Panc1 (cell line): ENCODE data around the gene ARRDC4. TPM values are rescaled to one million over a fixed set of nuclear protein-coding genes. Genes with fewer than 3 reads are reported as not detected.

Experiments
- ATAC-seq: fragments of 200-7000 bp; cut with Tn5 transposase; 2 replicates; pipeline ENCODE4 v1.9.1; 2020; ENCODE audit warnings: mild to moderate bottlenecking, moderate library complexity
- BruUV-seq: library from RNA; stranded (reverse); fragments of 400-500 nt; replicated peaks from 2 replicates; lab custom pipeline; 2021; lab: Mats Ljungman, UMichigan
- CTCF ChIA-PET: fragments of 300-600 bp; sonication (Branson Sonifier 250); formaldehyde crosslinking; loops from one replicate; lab custom pipeline; 2022; ENCODE audit warnings: antibody characterized with exemption; lab: Charles Lee
- POLR2A ChIA-PET: fragments of 300-600 bp; sonication (Branson Sonifier 250); formaldehyde crosslinking; loops from one replicate; lab custom pipeline; 2022; ENCODE audit warnings: antibody characterized with exemption; lab: Charles Lee
- DNase-seq: peaks from one replicate; pipeline ENCODE4 v3.0.0-alpha.2; 2010; ENCODE audit warnings: low read depth, low spot score
- H3K27ac ChIP-seq: 2 replicates; pipeline ENCODE4 v1.5.1; 2011; ENCODE audit warnings: mild to moderate bottlenecking, low read length, inconsistent platforms
- H3K27me3 ChIP-seq: fragments of 200-500 bp; sonication (Bioruptor generic); 2 replicates; pipeline ENCODE4 v1.6.0; 2014; ENCODE audit warnings: low read length, inconsistent platforms; ENCODE audit not compliant: control insufficient read depth, insufficient read depth
- H3K36me3 ChIP-seq: fragments of 200-500 bp; sonication (Bioruptor generic); 2 replicates; pipeline ENCODE4 v1.5.1; 2014; ENCODE audit warnings: inconsistent platforms, mild to moderate bottlenecking, low read length, moderate library complexity; ENCODE audit not compliant: control insufficient read depth, insufficient read depth
- H3K4me1 ChIP-seq: 2 replicates; pipeline ENCODE4 v1.5.1; 2011; ENCODE audit warnings: inconsistent platforms, mild to moderate bottlenecking, low read length, moderate library complexity; ENCODE audit not compliant: control insufficient read depth, insufficient read depth
- H3K4me3 ChIP-seq, 2 experiments: 2 replicates each; pipeline ENCODE4 v1.5.1; 2011 to 2012; ENCODE audit warnings: low read depth in 2 of 2, low read length in 2 of 2, mild to moderate bottlenecking in 2 of 2, inconsistent platforms in 1 of 2, moderate library complexity in 1 of 2
- H3K9me3 ChIP-seq: fragments of 200-500 bp; sonication (Bioruptor generic); 2 replicates; pipeline ENCODE4 v1.5.1; 2014; ENCODE audit warnings: low read depth, mild to moderate bottlenecking, inconsistent platforms, low read length, moderate library complexity; ENCODE audit not compliant: control insufficient read depth, insufficient read depth
- CTCF ChIP-seq: fragments of 450-650 bp; IDR thresholded peaks from 2 replicates; pipeline ENCODE4 v1.5.1; 2017; ENCODE audit warnings: mild to moderate bottlenecking
- POLR2AphosphoS5 ChIP-seq: IDR thresholded peaks from 2 replicates; pipeline ENCODE4 v1.6.1; 2012; ENCODE audit warnings: mild to moderate bottlenecking, low read depth, low read length, moderate library complexity
- REST ChIP-seq, 2 experiments: IDR thresholded peaks; 2 replicates each; pipeline ENCODE4 v1.6.1; 2011 to 2012; ENCODE audit warnings: low read depth in 2 of 2, control low read depth in 1 of 2, low read length in 1 of 2, mild to moderate bottlenecking in 1 of 2, moderate library complexity in 1 of 2; ENCODE audit not compliant: insufficient read depth in 1 of 2
- SIN3A ChIP-seq: IDR thresholded peaks from 2 replicates; pipeline ENCODE4 v1.6.1; 2012; ENCODE audit warnings: low read depth, mild to moderate bottlenecking, low read length, moderate library complexity, borderline replicate concordance; ENCODE audit not compliant: insufficient read depth
- TCF7L2 ChIP-seq: IDR thresholded peaks from 2 replicates; pipeline ENCODE4 v1.6.1; 2011; ENCODE audit warnings: mild to moderate bottlenecking, low read depth, low read length, inconsistent platforms
- in situ Hi-C: cut with HindIII; loops from 2 replicates; pipeline ENCODE4 v1.10.0; 2016; ENCODE audit warnings: low sequenced_read_pairs, low pct_unique_long_range_greater_than_20kb
- intact Hi-C: fragments of 100-400 bp; cut with micrococcal nuclease; formaldehyde crosslinking; loops from one replicate; pipeline ENCODE4 v1.10.0; 2022; ENCODE audit not compliant: unreplicated experiment
- total RNA-seq: library from RNA; stranded (reverse); gene quantifications from one replicate; pipeline ENCODE4 v1.2.1, GENCODE V29; 2021; ENCODE audit not compliant: unreplicated experiment

The ARRDC4 gene
- total RNA-seq, 1 experiment from 2014 or later: 2.9 TPM

- Histone ChIP-seq H3K27ac (no peak overlapping the region), H3K4me1 (no peaks in the 10 kb centered on the region), H3K9me3 (no peaks in the 10 kb centered on the region), H3K4me3 (no peak overlapping the region), H3K27me3 (no peaks in the 10 kb centered on the region), H3K36me3 (no peaks in the 10 kb centered on the region)
- in situ Hi-C loops (no loop called here), intact Hi-C loops (no loop called here)
- DNase-seq (no peak), ATAC-seq (no peak)
- no peak for TF ChIP-seq CTCF
- TF ChIP-seq SIN3A: no peak
- no peak for TF ChIP-seq POLR2AphosphoS5
- TF ChIP-seq REST (IDR thresholded peaks at IDR 0.05; ENCODE audit: insufficient read depth in 1 of 2, low read depth in 2 of 2, low read length in 1 of 2): no peak
- no peak for TF ChIP-seq TCF7L2
- POLR2A ChIA-PET: no interaction called here
- CTCF ChIA-PET: no interaction called here
- no TSS peak for BruUV-seq
These were observed 45.2 kb downstream of the ARRDC4 start for GRCh38 chr15:98005659-98006058.

- TF ChIP-seq REST (IDR thresholded peaks at IDR 0.05; ENCODE audit: insufficient read depth in 1 of 2, low read depth in 2 of 2, low read length in 1 of 2): no peak
- no peak for TF ChIP-seq TCF7L2
- TF ChIP-seq SIN3A: no peak
- TF ChIP-seq CTCF: no peak
- TF ChIP-seq POLR2AphosphoS5: no peak
- no peaks in the 10 kb centered on the region for H3K27me3 ChIP-seq
- BruUV-seq: no TSS peak
- intact Hi-C loops: no loop called here
- in situ Hi-C loops: no loop called here
- no peak for DNase-seq
- ChIA-PET POLR2A (no interaction called here), CTCF (no interaction called here)
- H3K36me3 ChIP-seq: no peaks in the 10 kb centered on the region
- no peaks in the 10 kb centered on the region for H3K4me1 ChIP-seq
- no peak overlapping the region for H3K27ac ChIP-seq
- no peak for ATAC-seq
- no peak overlapping the region for H3K4me3 ChIP-seq
- H3K9me3 ChIP-seq: no peaks in the 10 kb centered on the region
These were observed 48.7 kb downstream of the ARRDC4 start for GRCh38 chr15:98009169-98009568.
